IMR-90 (cell line): Measurements from ENCODE around the gene RBBP4. TPM values are rescaled to one million over a fixed set of nuclear protein-coding genes. Genes with fewer than 3 reads are reported as not detected.
"Not testable (repeated sequence)": the region's sequence is repeated elsewhere in the genome, so short reads cannot be mapped to it uniquely, and the experiment has no call there.

Experiments
- ATAC-seq: fragments of 200-7000 bp; cut with Tn5 transposase; 2 replicates; pipeline ENCODE4 v1.9.1; 2020; ENCODE audit warnings: low read depth, mild to moderate bottlenecking, moderate library complexity
- BruUV-seq: library from RNA; stranded (reverse); fragments of 400-500 nt; replicated peaks from 2 replicates; lab custom pipeline; 2021; lab: Mats Ljungman, UMichigan
- CTCF ChIA-PET: fragments of 300-600 bp; formaldehyde crosslinking; extraction: SDS; loops from one replicate; lab custom pipeline; 2021; ENCODE audit warnings: antibody characterized with exemption; lab: Yijun Ruan, JAX
- POLR2A ChIA-PET: fragments of 300-600 bp; sonication (Branson Sonifier 250); formaldehyde crosslinking; loops from one replicate; lab custom pipeline; 2022; ENCODE audit warnings: antibody characterized with exemption; ENCODE audit not compliant: unreplicated experiment; lab: Charles Lee
- DNase-seq: peaks from one replicate; pipeline ENCODE4 v3.0.0; 2013
- H2AFZ ChIP-seq: replicated peaks from 2 replicates; pipeline ENCODE3; 2013; ENCODE audit warnings: low read length, mild to moderate bottlenecking; ENCODE audit not compliant: poor library complexity
- H2AK5ac ChIP-seq: 2 replicates; pipeline ENCODE4 v1.6.1; 2013; ENCODE audit warnings: low read depth, low read length, inconsistent platforms
- H2AK9ac ChIP-seq: replicated peaks from 2 replicates; pipeline ENCODE3; 2013; ENCODE audit warnings: mild to moderate bottlenecking, low read depth, low read length, moderate library complexity; ENCODE audit not compliant: poor library complexity
- H2BK120ac ChIP-seq: 2 replicates; pipeline ENCODE4 v1.6.1; 2013; ENCODE audit warnings: low read depth, low read length, inconsistent platforms
- H2BK15ac ChIP-seq: 3 replicates; pipeline ENCODE4 v1.6.1; 2013; ENCODE audit warnings: low read depth, low read length, inconsistent platforms
- H2BK20ac ChIP-seq: 2 replicates; pipeline ENCODE4 v1.6.1; 2013; ENCODE audit warnings: low read depth, mild to moderate bottlenecking, inconsistent platforms, low read length, moderate library complexity
- H2BK5ac ChIP-seq: 2 replicates; pipeline ENCODE4 v1.6.1; 2013; ENCODE audit warnings: mild to moderate bottlenecking, low read depth, low read length, inconsistent platforms; ENCODE audit not compliant: poor library complexity, severe bottlenecking
- H3K14ac ChIP-seq: replicated peaks from 2 replicates; pipeline ENCODE4 v1.6.1; 2013; ENCODE audit warnings: low read depth, low read length, inconsistent platforms
- H3K18ac ChIP-seq: 2 replicates; pipeline ENCODE4 v1.6.1; 2013; ENCODE audit warnings: low read depth, low read length, control low read depth
- H3K23ac ChIP-seq: 2 replicates; pipeline ENCODE4 v1.6.1; 2013; ENCODE audit warnings: low read depth, low read length, inconsistent platforms
- H3K27ac ChIP-seq: 2 replicates; pipeline ENCODE4 v1.5.1; 2013; ENCODE audit warnings: mild to moderate bottlenecking, control low read depth, low read length; ENCODE audit not compliant: insufficient read depth
- H3K27me3 ChIP-seq: 2 replicates; pipeline ENCODE4 v1.6.1; 2013; ENCODE audit warnings: low read length; ENCODE audit not compliant: control insufficient read depth, insufficient read depth
- H3K36me3 ChIP-seq: 2 replicates; pipeline ENCODE4 v1.6.1; 2013; ENCODE audit warnings: low read length, mixed read lengths; ENCODE audit not compliant: control insufficient read depth, insufficient read depth
- H3K4ac ChIP-seq: 2 replicates; pipeline ENCODE4 v1.6.1; 2013; ENCODE audit warnings: low read depth, low read length, inconsistent platforms
- H3K4me1 ChIP-seq: 2 replicates; pipeline ENCODE4 v1.6.1; 2013; ENCODE audit warnings: low read length, mixed read lengths; ENCODE audit not compliant: control insufficient read depth, insufficient read depth
- H3K4me2 ChIP-seq: 2 replicates; pipeline ENCODE4 v1.6.1; 2013; ENCODE audit warnings: low read depth, mild to moderate bottlenecking, control low read depth, low read length, moderate library complexity
- H3K4me3 ChIP-seq: 2 replicates; pipeline ENCODE4 v1.5.1; 2013; ENCODE audit warnings: low read depth, mild to moderate bottlenecking, control low read depth, low read length, moderate library complexity; ENCODE audit not compliant: insufficient read depth
- H3K56ac ChIP-seq: 2 replicates; pipeline ENCODE4 v1.6.1; 2013; ENCODE audit warnings: low read length, inconsistent platforms; ENCODE audit not compliant: insufficient read depth; ENCODE audit errors: extremely low read depth
- H3K79me1 ChIP-seq, 2 experiments: 2 replicates each; pipeline ENCODE4 v1.6.1; 2013; ENCODE audit warnings: low read length in 2 of 2, inconsistent platforms in 1 of 2, low read depth in 1 of 2
- H3K9ac ChIP-seq: 2 replicates; pipeline ENCODE4 v1.6.1; 2013; ENCODE audit warnings: low read depth, low read length, control low read depth
- H3K9me1 ChIP-seq: 2 replicates; pipeline ENCODE4 v1.6.1; 2013; ENCODE audit warnings: low read length, inconsistent platforms; ENCODE audit not compliant: insufficient read depth
- H3K9me3 ChIP-seq: 2 replicates; pipeline ENCODE4 v1.6.1; 2013; ENCODE audit warnings: low read length; ENCODE audit not compliant: control insufficient read depth, insufficient read depth
- H4K20me1 ChIP-seq: 2 replicates; pipeline ENCODE4 v1.6.1; 2013; ENCODE audit warnings: low read length, inconsistent platforms; ENCODE audit not compliant: insufficient read depth
- H4K5ac ChIP-seq: 2 replicates; pipeline ENCODE4 v1.6.1; 2013; ENCODE audit warnings: mild to moderate bottlenecking, low read depth, low read length, control low read depth
- H4K8ac ChIP-seq, 2 experiments: 2 replicates each; pipeline ENCODE4 v1.6.1; 2013; ENCODE audit warnings: low read depth in 2 of 2, low read length in 2 of 2, control low read depth in 1 of 2, inconsistent platforms in 1 of 2
- H4K91ac ChIP-seq: 2 replicates; pipeline ENCODE4 v1.6.1; 2013; ENCODE audit warnings: low read depth, low read length, inconsistent platforms; ENCODE audit not compliant: insufficient read depth
- BHLHE40 ChIP-seq: fragments of 150-350 bp; IDR thresholded peaks from 2 replicates; pipeline ENCODE4 v1.6.1; 2016; ENCODE audit warnings: mild to moderate bottlenecking, low read depth, low read length
- CEBPB ChIP-seq: IDR thresholded peaks from 2 replicates; pipeline ENCODE4 v1.6.1; 2012; ENCODE audit warnings: low read depth, low read length, improper control_type of control experiment
- NFE2L2 ChIP-seq: fragments of 150-350 bp; IDR thresholded peaks from 2 replicates; pipeline ENCODE4 v1.6.1; 2016; ENCODE audit warnings: low read depth, mild to moderate bottlenecking, low read length
- SMC3 ChIP-seq: fragments of 150-350 bp; IDR thresholded peaks from 2 replicates; pipeline ENCODE4 v1.6.1; 2016; ENCODE audit warnings: low read depth, mild to moderate bottlenecking, antibody characterized with exemption, low read length, moderate library complexity
- WGBS, 2 experiments: methylation state at CpG; one replicate each; pipeline versions ENCODE4 v1.1.5 to v1.1.7; 2013; ENCODE audit warnings: missing lambda C conversion rate in 2 of 2; ENCODE audit not compliant: insufficient read length in 1 of 2; ENCODE audit errors: extremely low coverage in 2 of 2; 5-methylcytosine and 5-hydroxymethylcytosine counted together
- dilution Hi-C: fragments of 300-500 bp; cut with HindIII; formaldehyde crosslinking; loops from one replicate; pipeline ENCODE4 v1.14.3; 2018; ENCODE audit warnings: low sequenced_read_pairs; ENCODE audit not compliant: unreplicated experiment
- in situ Hi-C: fragments of 300-500 bp; cut with MboI; formaldehyde crosslinking; loops from 3 replicates; pipeline ENCODE4 v1.14.3; 2019; ENCODE audit warnings: low sequenced_read_pairs, inconsistent platforms, mixed read lengths
- intact Hi-C: fragments of 100-400 bp; cut with micrococcal nuclease; formaldehyde crosslinking; loops from 2 replicates; pipeline ENCODE4 v1.10.0; 2022
- polyA plus RNA-seq, 3 experiments: library from polyadenylated mRNA; depleted of rRNA; stranded (reverse); fragments of >200 nt; gene quantifications; 2 replicates each; pipeline ENCODE4 v1.2.3, GENCODE V29; 2012; ENCODE audit warnings: low replicate concordance in 1 of 3
- total RNA-seq: library from RNA; depleted of rRNA; stranded (reverse); fragments of >200 nt; gene quantifications from 2 replicates; pipeline ENCODE4 v1.2.3, GENCODE V29; 2012

RBBP4 gene
- total and polyA plus RNA-seq, 2 of the 4 experiments (the other 2 are of a cell fraction), result 82.9 to 161 TPM

- no peak for TF ChIP-seq NFE2L2
Measured at GRCh38 chr1:32636914-32637645, 13.9 kb upstream of the RBBP4 start (continued).

GRCh38 chr1:32639489-32640075, 11.4 kb upstream of the RBBP4 start:
- Histone ChIP-seq H2BK5ac (peak overlapping the region; percentile 10), H3K18ac (no peak overlapping the region), H2BK15ac (no peak overlapping the region), H3K36me3 (peaks cover 7% of the 10 kb centered on the region), H2AK5ac (no peak overlapping the region), H3K56ac (no peak overlapping the region), H2AFZ (no peak overlapping the region), H3K27ac (peak overlapping the region; percentile 20; the same call in 1 of the 2 replicates), H3K23ac (no peak overlapping the region), H2AK9ac (no peak overlapping the region), H3K4me1 (no peaks in the 10 kb centered on the region), H2BK120ac (no peak overlapping the region), H3K9me1 (peaks cover 8% of the 10 kb centered on the region), H2BK20ac (no peak overlapping the region), H3K14ac (0 out of 2 replicates have a peak overlapping the region, but pooled peaks have one; percentile 7), H4K91ac (no peak overlapping the region), H3K4me2 (no peak overlapping the region), H3K27me3 (no peaks in the 10 kb centered on the region), H4K8ac (peak overlapping the region in 1 of 2 experiments; percentile 17; a peak in 1 of 4 replicates), H4K5ac (no peak overlapping the region), H3K4me3 (no peak overlapping the region), H3K9ac (no peak overlapping the region), H3K4ac (no peak overlapping the region), H3K79me1 (peaks cover 19 to 46% of the 10 kb centered on the region in 2 experiments), H3K9me3 (no peaks in the 10 kb centered on the region), H4K20me1 (peaks cover under 1% of the 10 kb centered on the region)
- BruUV-seq, result no TSS peak
- POLR2A ChIA-PET, result no interaction called here
- no CpG with 5 or more reads among the region's 1 CpG for WGBS, 2 experiments
- CTCF ChIA-PET, result interaction anchor here (0.8 kb wide), 1 partner anchor 191 kb away, joined by 3 read pairs; no protein-coding TSS in a partner anchor
- intact Hi-C loops (no loop called here), in situ Hi-C loops (no loop called here), dilution Hi-C loops (no loop called here)
- DNase-seq (peak; percentile 25), ATAC-seq (peak; percentile 87)
- TF ChIP-seq SMC3 (no peak), BHLHE40 (no peak), CEBPB (no peak)

DNA sequence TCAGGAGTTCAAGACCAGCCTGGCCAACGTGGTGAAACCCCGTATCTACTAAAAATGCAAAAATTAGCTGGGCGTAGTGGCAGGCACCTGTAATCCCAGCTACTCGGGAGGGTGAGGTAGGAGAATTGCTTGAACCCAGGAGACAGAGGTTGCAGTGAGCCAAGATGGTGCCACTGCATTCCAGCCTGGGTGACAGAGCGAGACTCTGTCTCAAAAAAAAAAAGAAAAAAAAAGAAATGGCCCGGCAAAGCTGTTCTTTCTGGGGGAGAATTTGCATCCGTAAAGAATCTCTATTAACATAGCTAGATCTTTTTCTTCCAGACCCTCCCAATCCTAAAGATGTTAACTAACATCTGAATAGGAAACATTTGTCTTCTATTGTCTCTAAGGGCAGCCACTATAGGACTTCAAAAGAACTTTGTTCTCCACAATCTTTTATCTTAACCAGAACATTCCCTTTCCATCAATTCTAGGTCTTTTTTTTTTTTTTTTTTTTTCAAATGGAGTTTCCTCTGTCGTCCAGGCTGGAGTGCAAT, 8.6 kb upstream of the RBBP4 start:
- in situ Hi-C loops, H3K4ac ChIP-seq, H3K9me1 ChIP-seq, H2AK5ac ChIP-seq, H3K4me1 ChIP-seq, H3K18ac ChIP-seq, H3K27me3 ChIP-seq, POLR2A ChIA-PET, H3K56ac ChIP-seq, H3K9ac ChIP-seq, DNase-seq, BruUV-seq, intact Hi-C loops, H4K5ac ChIP-seq, H3K27ac ChIP-seq, H4K8ac ChIP-seq, dilution Hi-C loops, H3K23ac ChIP-seq, H2BK20ac ChIP-seq, H4K91ac ChIP-seq, H3K9me3 ChIP-seq, ATAC-seq, CTCF ChIA-PET, H3K4me3 ChIP-seq, H2BK15ac ChIP-seq, H2AFZ ChIP-seq, H2BK5ac ChIP-seq, H2AK9ac ChIP-seq, H2BK120ac ChIP-seq, H3K4me2 ChIP-seq, H3K36me3 ChIP-seq, H3K14ac ChIP-seq: not testable (repeated sequence)
- H4K20me1 ChIP-seq, result peaks cover 13% of the 10 kb centered on the region
- H3K79me1 ChIP-seq, result peaks cover 23 to 43% of the 10 kb centered on the region in 2 experiments
- 100% methylated on average over 4 of the region's 8 CpGs; no CpG with 5 or more reads in 1 of the 2 experiments for WGBS, 2 experiments
